ENCODE measurements around the gene FUT7. TPM values are rescaled to one million over a fixed set of nuclear protein-coding genes. Genes with fewer than 3 reads are reported as not detected.

The FUT7 gene
- total and polyA plus RNA-seq, 2 of the 13 experiments (the other 11 are each of a cell fraction or from before 2014, with no cell fraction given), result 0.05 TPM; not detected in 1

DNA sequence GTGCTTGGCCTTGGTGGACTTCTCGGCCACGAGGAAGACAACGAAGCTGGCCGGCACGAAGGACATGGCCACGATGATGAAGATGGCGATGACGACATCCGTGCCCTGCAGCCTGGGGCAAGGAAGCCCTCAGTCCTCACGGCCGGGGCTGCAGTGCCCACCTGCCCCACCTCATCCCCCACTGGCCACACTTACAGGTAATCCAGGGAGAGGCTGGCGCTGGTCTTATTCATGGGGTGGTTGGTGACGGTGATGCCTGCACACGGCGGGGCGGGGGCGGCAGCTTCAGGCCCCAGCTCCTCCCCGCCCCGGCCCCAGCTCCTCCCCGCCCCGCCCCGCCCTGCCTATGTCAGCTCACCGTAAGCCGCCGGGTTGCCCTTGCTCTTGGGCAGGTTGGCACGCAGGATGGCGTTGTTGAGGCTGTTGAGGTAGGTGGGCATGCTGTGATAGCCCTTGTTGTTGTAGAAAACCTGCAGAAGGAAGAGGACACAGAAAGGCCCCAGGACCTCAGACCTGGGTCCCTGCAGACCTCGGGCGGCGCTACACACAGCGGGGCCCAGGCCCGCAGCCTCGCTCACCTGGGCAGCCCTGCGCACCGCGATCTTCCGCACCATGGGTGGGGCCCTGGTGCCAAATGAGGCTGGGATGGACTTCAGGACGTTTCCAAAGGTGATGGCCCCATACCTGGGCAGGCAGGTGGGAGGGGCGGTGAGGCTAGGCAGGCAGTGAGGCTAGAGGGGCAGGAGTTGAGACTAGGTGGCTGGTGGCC, 19.8 kb downstream of the FUT7 start:
- H3K4me1 ChIP-seq (ENCODE audit: insufficient read depth, low read length), result no peaks in the 10 kb centered on the region
- DNase-seq (ENCODE audit: low spot score) (no peak), ATAC-seq (no peak), FAIRE-seq (no peak)
- no TSS peak for BruUV-seq (replicated peaks)
- ChIA-PET POLR2A (no interaction called here), CTCF (ENCODE audit: low intra/inter-chr PET ratio, low total read pairs) (no interaction called here)
- H3K27ac ChIP-seq (ENCODE audit: extremely low read length, insufficient read depth, low read length), result no peak overlapping the region
- no peak overlapping the region for H3K4me3 ChIP-seq (replicated peaks in 1 of 3; ENCODE audit: insufficient read depth in 1 of 3, low read depth in 2 of 3, low read length in 3 of 3)
- no peak overlapping the region for H3K4me2 ChIP-seq (ENCODE audit: low read depth, low read length)
- peaks cover 1 to 2% of the 10 kb centered on the region in 2 experiments; a peak in 1 of 5 replicates for H3K36me3 ChIP-seq (replicated peaks in 1 of 2; ENCODE audit: control insufficient read depth in 1 of 2, insufficient read depth in 2 of 2, low read length in 2 of 2)
- H3K27me3 ChIP-seq (ENCODE audit: control insufficient read depth in 1 of 2, insufficient read depth in 2 of 2, low read length in 2 of 2), result no peaks in the 10 kb centered on the region
- intact Hi-C loops (cut with micrococcal nuclease; ENCODE audit: unreplicated experiment), result no loop called here
- no peak overlapping the region for H3K9ac ChIP-seq (ENCODE audit: insufficient read depth, low read depth, low read length)
- in situ Hi-C loops (cut with HindIII; ENCODE audit: extremely low pct_ligation_motif_present, low pct_unique_long_range_greater_than_20kb), result no loop called here
- no peaks in the 10 kb centered on the region for H4K20me1 ChIP-seq (ENCODE audit: insufficient read depth, low read length)
- H3K9me3 ChIP-seq (ENCODE audit: low read length), result no peaks in the 10 kb centered on the region
- 91% methylated on average over 24 of the region's 39 CpGs for WGBS (ENCODE audit: low lambda C conversion rate)
- H2AFZ ChIP-seq (ENCODE audit: low read length), result no peak overlapping the region
- H3K79me2 ChIP-seq (ENCODE audit: insufficient read depth, low read length), result no peaks in the 10 kb centered on the region
- TF ChIP-seq ZNF616 (CRISPR knock-in tag; IDR thresholded peaks at IDR 0.05; ENCODE audit: low read depth) (no peak), NCOR1 (IDR thresholded peaks at IDR 0.05; ENCODE audit: borderline replicate concordance, low read length) (no peak)
- TF ChIP-seq, protein P1, sequence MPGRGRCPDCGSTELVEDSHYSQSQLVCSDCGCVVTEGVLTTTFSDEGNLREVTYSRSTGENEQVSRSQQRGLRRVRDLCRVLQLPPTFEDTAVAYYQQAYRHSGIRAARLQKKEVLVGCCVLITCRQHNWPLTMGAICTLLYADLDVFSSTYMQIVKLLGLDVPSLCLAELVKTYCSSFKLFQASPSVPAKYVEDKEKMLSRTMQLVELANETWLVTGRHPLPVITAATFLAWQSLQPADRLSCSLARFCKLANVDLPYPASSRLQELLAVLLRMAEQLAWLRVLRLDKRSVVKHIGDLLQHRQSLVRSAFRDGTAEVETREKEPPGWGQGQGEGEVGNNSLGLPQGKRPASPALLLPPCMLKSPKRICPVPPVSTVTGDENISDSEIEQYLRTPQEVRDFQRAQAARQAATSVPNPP (CRISPR knock-in tag; IDR thresholded peaks at IDR 0.05), result no peak
- TF ChIP-seq, protein P2, sequence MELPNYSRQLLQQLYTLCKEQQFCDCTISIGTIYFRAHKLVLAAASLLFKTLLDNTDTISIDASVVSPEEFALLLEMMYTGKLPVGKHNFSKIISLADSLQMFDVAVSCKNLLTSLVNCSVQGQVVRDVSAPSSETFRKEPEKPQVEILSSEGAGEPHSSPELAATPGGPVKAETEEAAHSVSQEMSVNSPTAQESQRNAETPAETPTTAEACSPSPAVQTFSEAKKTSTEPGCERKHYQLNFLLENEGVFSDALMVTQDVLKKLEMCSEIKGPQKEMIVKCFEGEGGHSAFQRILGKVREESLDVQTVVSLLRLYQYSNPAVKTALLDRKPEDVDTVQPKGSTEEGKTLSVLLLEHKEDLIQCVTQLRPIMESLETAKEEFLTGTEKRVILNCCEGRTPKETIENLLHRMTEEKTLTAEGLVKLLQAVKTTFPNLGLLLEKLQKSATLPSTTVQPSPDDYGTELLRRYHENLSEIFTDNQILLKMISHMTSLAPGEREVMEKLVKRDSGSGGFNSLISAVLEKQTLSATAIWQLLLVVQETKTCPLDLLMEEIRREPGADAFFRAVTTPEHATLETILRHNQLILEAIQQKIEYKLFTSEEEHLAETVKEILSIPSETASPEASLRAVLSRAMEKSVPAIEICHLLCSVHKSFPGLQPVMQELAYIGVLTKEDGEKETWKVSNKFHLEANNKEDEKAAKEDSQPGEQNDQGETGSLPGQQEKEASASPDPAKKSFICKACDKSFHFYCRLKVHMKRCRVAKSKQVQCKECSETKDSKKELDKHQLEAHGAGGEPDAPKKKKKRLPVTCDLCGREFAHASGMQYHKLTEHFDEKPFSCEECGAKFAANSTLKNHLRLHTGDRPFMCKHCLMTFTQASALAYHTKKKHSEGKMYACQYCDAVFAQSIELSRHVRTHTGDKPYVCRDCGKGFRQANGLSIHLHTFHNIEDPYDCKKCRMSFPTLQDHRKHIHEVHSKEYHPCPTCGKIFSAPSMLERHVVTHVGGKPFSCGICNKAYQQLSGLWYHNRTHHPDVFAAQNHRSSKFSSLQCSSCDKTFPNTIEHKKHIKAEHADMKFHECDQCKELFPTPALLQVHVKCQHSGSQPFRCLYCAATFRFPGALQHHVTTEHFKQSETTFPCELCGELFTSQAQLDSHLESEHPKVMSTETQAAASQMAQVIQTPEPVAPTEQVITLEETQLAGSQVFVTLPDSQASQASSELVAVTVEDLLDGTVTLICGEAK (IDR thresholded peaks at IDR 0.05), result no peak
- TF ChIP-seq, protein P2 (CRISPR knock-in tag; IDR thresholded peaks at IDR 0.05), result no peak
- TF ChIP-seq, protein P3, sequence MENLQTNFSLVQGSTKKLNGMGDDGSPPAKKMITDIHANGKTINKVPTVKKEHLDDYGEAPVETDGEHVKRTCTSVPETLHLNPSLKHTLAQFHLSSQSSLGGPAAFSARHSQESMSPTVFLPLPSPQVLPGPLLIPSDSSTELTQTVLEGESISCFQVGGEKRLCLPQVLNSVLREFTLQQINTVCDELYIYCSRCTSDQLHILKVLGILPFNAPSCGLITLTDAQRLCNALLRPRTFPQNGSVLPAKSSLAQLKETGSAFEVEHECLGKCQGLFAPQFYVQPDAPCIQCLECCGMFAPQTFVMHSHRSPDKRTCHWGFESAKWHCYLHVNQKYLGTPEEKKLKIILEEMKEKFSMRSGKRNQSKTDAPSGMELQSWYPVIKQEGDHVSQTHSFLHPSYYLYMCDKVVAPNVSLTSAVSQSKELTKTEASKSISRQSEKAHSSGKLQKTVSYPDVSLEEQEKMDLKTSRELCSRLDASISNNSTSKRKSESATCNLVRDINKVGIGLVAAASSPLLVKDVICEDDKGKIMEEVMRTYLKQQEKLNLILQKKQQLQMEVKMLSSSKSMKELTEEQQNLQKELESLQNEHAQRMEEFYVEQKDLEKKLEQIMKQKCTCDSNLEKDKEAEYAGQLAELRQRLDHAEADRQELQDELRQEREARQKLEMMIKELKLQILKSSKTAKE (CRISPR knock-in tag; IDR thresholded peaks at IDR 0.05; ENCODE audit: borderline replicate concordance), result no peak
